Frontal cortex (tissue), 4 donors: ENCODE results near the gene ASPRV1. TPM values are rescaled to one million over a fixed set of nuclear protein-coding genes. Genes with fewer than 3 reads are reported as not detected.
A peak's percentile ranks its signal among the peaks of the same experiment; 100 is the strongest.

ENCODE experiments used
- DNase-seq, 2 donors: peaks; one replicate each; pipeline ENCODE4 v3.0.0; 2012; ENCODE audit warnings: low spot score in 2 of 2
- FAIRE-seq: peaks from 2 replicates; lab custom pipeline; 2012; peaks lifted over from hg19 to GRCh38; lab: Jason Lieb, UNC
- total RNA-seq: library from RNA; depleted of rRNA; stranded (reverse); fragments of >200 nt; gene quantifications from one replicate; pipeline ENCODE4 v1.2.3, GENCODE V29; 2014
- donor health status: control.
- donor health status: control.
- donor health status: control.

ASPRV1 gene
- total RNA-seq, 1 donor from 2014 or later: 2.0 TPM

DNA sequence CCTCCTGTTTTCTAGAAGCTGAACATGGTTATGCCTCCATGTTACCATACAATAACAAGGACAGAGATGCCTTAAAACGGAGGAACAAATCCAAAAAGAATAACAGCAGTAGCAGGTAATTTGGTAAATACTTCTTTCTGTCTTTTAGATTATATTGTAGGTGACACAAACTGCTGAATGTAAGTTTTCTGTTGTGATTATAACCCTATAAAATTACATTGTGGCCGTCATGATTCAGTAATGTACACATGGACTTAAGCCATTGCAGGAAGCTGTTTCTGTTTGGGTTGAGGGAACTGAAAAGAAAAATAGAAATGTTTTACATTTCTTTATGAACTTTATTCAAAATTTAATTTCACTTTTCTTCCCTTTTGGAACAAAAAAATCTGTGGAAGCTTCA, 45.3 kb downstream of the ASPRV1 start:
- FAIRE-seq (no peak), DNase-seq (no peak)

DNA sequence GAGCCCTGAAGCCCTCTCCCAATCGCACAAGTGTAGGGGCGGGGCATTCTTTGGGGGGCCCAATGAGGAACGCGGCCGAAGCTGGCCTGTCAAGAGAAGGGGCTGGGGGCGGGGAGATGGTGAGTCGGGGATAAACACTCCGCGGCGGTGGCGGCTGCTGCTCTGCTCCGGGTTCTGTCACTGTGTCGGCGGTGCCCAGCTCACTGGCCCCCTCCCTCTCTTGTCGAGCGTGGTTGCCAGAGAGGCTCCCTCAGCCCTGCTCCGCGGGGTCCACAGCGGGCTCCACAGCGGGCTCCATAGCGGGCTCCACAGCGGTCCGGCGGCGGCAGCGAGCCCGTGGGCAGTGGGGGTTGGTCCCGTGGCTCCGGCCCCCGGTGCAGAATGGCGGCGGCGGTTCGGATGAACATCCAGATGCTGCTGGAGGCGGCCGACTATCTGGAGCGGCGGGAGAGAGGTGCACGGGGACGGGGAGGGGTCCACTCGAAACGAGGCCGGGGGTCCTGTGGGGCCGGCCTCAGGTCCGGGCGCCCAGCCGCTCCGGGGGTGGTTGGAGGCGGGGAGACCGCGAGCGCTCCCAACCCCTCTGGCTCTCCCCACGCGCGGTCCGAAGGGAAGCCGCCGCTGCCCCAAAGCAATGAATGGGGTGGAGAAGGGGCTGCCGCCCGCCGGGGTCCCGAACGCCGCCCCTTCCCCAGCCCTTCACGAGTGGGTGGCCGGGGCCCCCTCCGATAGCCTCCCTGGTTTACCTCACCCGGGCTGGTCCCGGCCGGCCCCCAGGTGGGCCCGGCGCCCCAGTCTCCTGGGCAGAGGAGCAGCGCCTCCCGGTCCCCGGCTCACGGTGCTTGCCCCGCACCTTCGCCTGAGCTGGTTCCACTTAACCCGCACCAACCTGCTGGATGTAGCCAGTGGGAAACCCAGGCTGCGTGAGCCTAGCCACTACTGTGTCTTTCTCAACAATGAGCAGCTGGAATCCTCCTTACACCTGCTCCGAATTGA, 46.2 kb downstream of the ASPRV1 start, which contains the start of gene MXD1:
Gene MXD1 (plus strand): TSS at position 160 of the 996 bp plus-strand sequence. CDS start 222 bp downstream, at position 382.
- FAIRE-seq (no peak), DNase-seq (peak; percentile 22 to 97)

DNA sequence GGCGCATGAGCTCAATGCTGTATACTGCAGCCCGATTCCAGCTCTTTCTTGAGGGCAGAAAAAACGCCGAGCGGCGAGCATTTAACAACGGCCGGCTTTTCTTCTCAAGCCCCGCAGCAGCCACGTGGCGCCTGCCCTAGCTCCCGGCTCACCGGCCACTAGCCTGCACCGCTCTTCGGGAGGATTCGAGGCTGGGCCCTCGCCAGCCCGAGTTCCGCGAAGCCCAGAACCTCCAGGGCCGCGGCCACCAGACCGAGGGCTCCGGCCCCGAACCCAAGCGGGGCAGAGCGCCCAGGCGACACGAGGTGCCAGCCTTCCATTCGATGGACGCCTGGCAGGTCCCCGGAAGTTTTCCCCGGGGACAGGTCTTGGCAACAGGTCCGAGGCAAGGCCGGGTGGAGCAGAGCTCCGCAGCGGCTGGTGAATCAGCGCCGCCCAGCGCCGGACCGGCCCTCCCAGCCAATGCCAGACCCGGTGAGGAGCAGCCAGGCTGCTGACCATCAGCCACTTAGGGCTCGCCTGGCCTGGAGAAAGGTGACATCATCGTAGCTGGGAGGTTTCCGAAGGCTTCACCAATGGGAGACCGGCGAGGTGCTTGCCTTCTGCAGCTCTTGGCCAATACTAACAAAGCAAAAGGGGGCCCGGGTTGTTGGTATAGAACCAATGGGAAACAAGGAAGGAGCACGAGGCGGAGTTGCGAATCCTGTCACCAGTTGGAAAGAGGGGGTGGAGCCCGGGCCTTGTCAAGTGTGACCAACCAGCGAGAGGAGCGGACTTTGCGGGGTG, 47.1 kb downstream of the ASPRV1 start:
- FAIRE-seq (peak; percentile 99), DNase-seq (peak in 1 of 2 donors; percentile 93)

DNA sequence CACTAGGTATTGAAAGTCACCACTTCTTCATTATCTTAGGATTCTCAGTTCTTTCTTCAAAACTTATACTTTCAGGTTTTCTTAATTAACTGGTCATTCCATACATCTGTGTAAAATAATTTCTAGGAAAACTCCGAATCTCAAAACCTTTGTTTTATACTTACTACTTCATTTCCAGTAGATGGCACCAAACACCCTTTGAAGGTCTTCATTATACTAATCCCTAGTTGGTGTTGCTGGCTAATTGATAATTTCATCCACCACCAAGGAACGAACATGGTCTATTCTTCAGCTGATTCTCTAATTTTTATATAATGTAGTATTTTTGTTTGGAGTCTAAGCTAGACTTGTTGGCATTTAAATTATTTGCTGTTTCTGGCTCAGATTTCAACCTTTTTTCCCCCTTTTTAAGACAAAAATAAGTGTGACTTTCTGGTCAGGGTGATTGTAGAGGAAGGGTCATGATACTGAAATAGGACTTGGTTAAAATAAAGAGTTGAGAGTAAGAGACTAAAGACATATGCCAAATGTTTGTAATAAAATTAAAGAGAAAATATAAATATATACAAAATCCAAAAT, 49.4 kb downstream of the ASPRV1 start:
- DNase-seq (peak in 1 of 2 donors; percentile 28), FAIRE-seq (peak; percentile 98)

Other genes starting within 250 kb of the ASPRV1 start
- gene ANXA4, start 219.5 kb downstream of the ASPRV1 start, total RNA-seq: 2.4 TPM
- gene GMCL1, start 132.0 kb downstream of the ASPRV1 start, total RNA-seq: 13.5 TPM
- 45.7 TPM for gene SNRNP27, start 67.7 kb downstream of the ASPRV1 start, total RNA-seq
- gene MXD1, start 46.5 kb downstream of the ASPRV1 start, total RNA-seq: 12.2 TPM
- gene PCBP1, start 125.8 kb upstream of the ASPRV1 start, total RNA-seq: 30.6 TPM
- 26.5 TPM for gene C2orf42, start 229.4 kb upstream of the ASPRV1 start, total RNA-seq